WTC11 (cell line): ENCODE measurements around the gene CTNS. TPM values are rescaled to one million over a fixed set of nuclear protein-coding genes. Genes with fewer than 3 reads are reported as not detected.

Experiments used
- ATAC-seq: fragments of 200-7000 bp; cut with Tn5 transposase; 2 replicates; pipeline ENCODE4 v1.10.0; 2021; ENCODE audit warnings: mild to moderate bottlenecking, moderate library complexity
- CTCF ChIA-PET: fragments of 300-600 bp; sonication (Branson Sonifier 250); formaldehyde crosslinking; loops from one replicate; lab custom pipeline; 2021; ENCODE audit warnings: antibody characterized with exemption; lab: Charles Lee
- POLR2A ChIA-PET: fragments of 350-600 bp; sonication (Branson Sonifier 250); formaldehyde crosslinking; loops from one replicate; lab custom pipeline; 2021; ENCODE audit warnings: antibody characterized with exemption; lab: Charles Lee
- DNase-seq: peaks from one replicate; pipeline ENCODE4 v3.0.0; 2021; ENCODE audit warnings: low spot score
- H3K27ac Mint-ChIP-seq: 2 replicates; pipeline ENCODE4 v1.8.0; 2021; ENCODE audit warnings: mixed read lengths
- H3K27me3 Mint-ChIP-seq: 2 replicates; pipeline ENCODE4 v1.8.0; 2021; ENCODE audit warnings: low read depth, mild to moderate bottlenecking, moderate library complexity, mixed read lengths
- H3K36me3 Mint-ChIP-seq: 2 replicates; pipeline ENCODE4 v1.8.0; 2021; ENCODE audit warnings: mixed read lengths
- H3K4me1 Mint-ChIP-seq: 2 replicates; pipeline ENCODE4 v1.8.0; 2022; ENCODE audit warnings: mixed read lengths
- H3K4me3 Mint-ChIP-seq: 2 replicates; pipeline ENCODE4 v1.8.0; 2021; ENCODE audit warnings: mild to moderate bottlenecking, moderate library complexity, mixed read lengths
- H3K9me3 Mint-ChIP-seq: 2 replicates; pipeline ENCODE4 v1.8.0; 2021; ENCODE audit warnings: mixed read lengths
- ARID4B ChIP-seq: sonication (generic); formaldehyde crosslinking; IDR thresholded peaks from 2 replicates; pipeline ENCODE4 v1.8.0; 2023; ENCODE audit warnings: missing genetic modification reagents, mild to moderate bottlenecking, borderline replicate concordance
- ATF2 ChIP-seq: sonication (generic); formaldehyde crosslinking; IDR thresholded peaks from 2 replicates; pipeline ENCODE4 v1.8.1; 2022; ENCODE audit warnings: low read depth, missing genetic modification reagents, borderline replicate concordance
- CDX4 ChIP-seq: fragments of 250-450 bp; sonication (Bioruptor Pico); IDR thresholded peaks from 2 replicates; pipeline ENCODE4 v1.9.0; 2021; ENCODE audit warnings: moderate library complexity, mild to moderate bottlenecking, inconsistent platforms, borderline replicate concordance
- ELF4 ChIP-seq: sonication (generic); formaldehyde crosslinking; IDR thresholded peaks from 2 replicates; pipeline ENCODE4 v1.8.1; 2022; ENCODE audit warnings: low read depth, mild to moderate bottlenecking, moderate library complexity, missing genetic modification reagents
- HMGA2 ChIP-seq: fragments of 250-450 bp; sonication (Bioruptor Pico); IDR thresholded peaks from 2 replicates; pipeline ENCODE4 v1.4.0; 2021; ENCODE audit warnings: mild to moderate bottlenecking, moderate library complexity
- IRF2 ChIP-seq: sonication (generic); formaldehyde crosslinking; IDR thresholded peaks from 2 replicates; pipeline ENCODE4 v1.8.0; 2022; ENCODE audit warnings: low read depth, missing genetic modification reagents, borderline replicate concordance
- JAZF1 ChIP-seq: fragments of 250-450 bp; sonication (Bioruptor Pico); IDR thresholded peaks from 2 replicates; pipeline ENCODE4 v1.9.0; 2021; ENCODE audit warnings: moderate library complexity, mild to moderate bottlenecking, inconsistent platforms
- MXD4 ChIP-seq: fragments of 250-450 bp; sonication (Bioruptor Pico); IDR thresholded peaks from 2 replicates; pipeline ENCODE4 v1.8.0; 2021; ENCODE audit warnings: mild to moderate bottlenecking, moderate library complexity, borderline replicate concordance
- NFATC4 ChIP-seq: fragments of 250-450 bp; sonication (Bioruptor Pico); IDR thresholded peaks from 2 replicates; pipeline ENCODE4 v1.9.0; 2021; ENCODE audit warnings: mild to moderate bottlenecking
- NFE2L1 ChIP-seq: sonication (generic); formaldehyde crosslinking; IDR thresholded peaks from 2 replicates; pipeline ENCODE4 v1.8.1; 2023; ENCODE audit warnings: missing genetic modification reagents
- NR2C2 ChIP-seq: sonication (generic); formaldehyde crosslinking; IDR thresholded peaks from 2 replicates; pipeline ENCODE4 v1.8.0; 2022; ENCODE audit warnings: mild to moderate bottlenecking, missing genetic modification reagents
- OVOL2 ChIP-seq: fragments of 250-450 bp; sonication (Bioruptor Pico); IDR thresholded peaks from 2 replicates; pipeline ENCODE4 v1.9.0; 2021; ENCODE audit warnings: mild to moderate bottlenecking, borderline replicate concordance
- TCF7 ChIP-seq: sonication (generic); formaldehyde crosslinking; IDR thresholded peaks from 2 replicates; pipeline ENCODE4 v1.8.0; 2022; ENCODE audit warnings: mild to moderate bottlenecking, low read depth, missing genetic modification reagents, moderate library complexity
- TEAD1 ChIP-seq: sonication (generic); formaldehyde crosslinking; IDR thresholded peaks from 2 replicates; pipeline ENCODE4 v1.8.0; 2022; ENCODE audit warnings: mild to moderate bottlenecking, missing genetic modification reagents
- ZNF317 ChIP-seq: sonication (generic); formaldehyde crosslinking; IDR thresholded peaks from 2 replicates; pipeline ENCODE4 v1.8.1; 2023; ENCODE audit warnings: low read depth, mild to moderate bottlenecking, moderate library complexity, missing genetic modification reagents, borderline replicate concordance
- ZNF671 ChIP-seq: fragments of 250-450 bp; sonication (Bioruptor Pico); IDR thresholded peaks from 2 replicates; pipeline ENCODE4 v1.8.0; 2021; ENCODE audit warnings: mild to moderate bottlenecking
- total RNA-seq: library from RNA; stranded (reverse); gene quantifications from 3 replicates; pipeline ENCODE4 v1.2.3, GENCODE V29; 2021
- TF ChIP-seq, protein P1 (sequence below): fragments of 200-600 bp; IDR thresholded peaks from 2 replicates; pipeline ENCODE4 v1.8.0; 2022; ENCODE audit warnings: antibody characterized with exemption

The CTNS gene
- total RNA-seq, 1 experiment from 2014 or later: 10.7 TPM

DNA sequence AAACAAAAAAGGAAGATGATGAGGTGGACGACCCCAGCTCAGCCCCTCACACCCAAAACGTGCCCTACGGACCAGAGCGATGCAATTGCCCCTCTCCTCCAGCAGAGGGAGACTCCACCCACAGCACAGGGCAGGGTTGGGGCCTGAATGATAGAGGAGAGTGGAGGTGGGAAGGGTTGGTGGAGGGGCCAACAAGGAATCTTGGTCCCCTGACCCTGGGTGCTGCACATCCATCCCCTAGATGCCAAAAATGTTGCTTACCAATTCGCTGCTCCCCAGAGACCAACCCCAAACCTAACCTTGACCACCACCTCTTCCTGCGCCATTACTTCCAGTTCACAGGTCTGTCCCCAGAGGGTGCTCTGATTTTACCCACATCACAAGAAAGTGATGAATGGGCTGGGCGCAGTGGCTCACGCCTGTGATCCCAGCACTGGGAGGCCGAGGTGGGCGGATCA, 46.5 kb downstream of the CTNS start:
- no peak overlapping the region for H3K27ac Mint-ChIP-seq
- CTCF ChIA-PET: interaction anchor here (0.5 to 2.7 kb wide), 54 partner anchors 8 to 1135 kb away, joined by 3 to 85 read pairs (median 5); partner anchors contain the start of genes CAMKK1, CTNS, EMC6 and HASPIN
- peak; percentile 85 for ATAC-seq
- TF ChIP-seq, protein P1, sequence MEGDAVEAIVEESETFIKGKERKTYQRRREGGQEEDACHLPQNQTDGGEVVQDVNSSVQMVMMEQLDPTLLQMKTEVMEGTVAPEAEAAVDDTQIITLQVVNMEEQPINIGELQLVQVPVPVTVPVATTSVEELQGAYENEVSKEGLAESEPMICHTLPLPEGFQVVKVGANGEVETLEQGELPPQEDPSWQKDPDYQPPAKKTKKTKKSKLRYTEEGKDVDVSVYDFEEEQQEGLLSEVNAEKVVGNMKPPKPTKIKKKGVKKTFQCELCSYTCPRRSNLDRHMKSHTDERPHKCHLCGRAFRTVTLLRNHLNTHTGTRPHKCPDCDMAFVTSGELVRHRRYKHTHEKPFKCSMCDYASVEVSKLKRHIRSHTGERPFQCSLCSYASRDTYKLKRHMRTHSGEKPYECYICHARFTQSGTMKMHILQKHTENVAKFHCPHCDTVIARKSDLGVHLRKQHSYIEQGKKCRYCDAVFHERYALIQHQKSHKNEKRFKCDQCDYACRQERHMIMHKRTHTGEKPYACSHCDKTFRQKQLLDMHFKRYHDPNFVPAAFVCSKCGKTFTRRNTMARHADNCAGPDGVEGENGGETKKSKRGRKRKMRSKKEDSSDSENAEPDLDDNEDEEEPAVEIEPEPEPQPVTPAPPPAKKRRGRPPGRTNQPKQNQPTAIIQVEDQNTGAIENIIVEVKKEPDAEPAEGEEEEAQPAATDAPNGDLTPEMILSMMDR: peak; percentile 98
- TF ChIP-seq ARID4B (CRISPR knock-in tag): peak; percentile 52; the same call in 1 of the 2 replicates
- TF ChIP-seq HMGA2: no peak
- peak; percentile 44; the same call in 1 of the 2 replicates for TF ChIP-seq TEAD1 (CRISPR knock-in tag)
- no peak for TF ChIP-seq OVOL2 (CRISPR knock-in tag)
- no peak for TF ChIP-seq IRF2 (CRISPR knock-in tag)
- no peak for TF ChIP-seq ZNF671 (CRISPR knock-in tag)
- TF ChIP-seq, all 79 proteins: peak for 3
- Mint-ChIP-seq H3K4me1 (0 out of 2 replicates have a peak, but pooled peaks cover 5% of the 10 kb centered on the region), H3K4me3 (no peak overlapping the region), H3K9me3 (no peaks in the 10 kb centered on the region), H3K27me3 (no peaks in the 10 kb centered on the region; the same call in none of the 2 replicates), H3K36me3 (no peaks in the 10 kb centered on the region)
- POLR2A ChIA-PET: no interaction called here
- DNase-seq: peak; percentile 64

DNA sequence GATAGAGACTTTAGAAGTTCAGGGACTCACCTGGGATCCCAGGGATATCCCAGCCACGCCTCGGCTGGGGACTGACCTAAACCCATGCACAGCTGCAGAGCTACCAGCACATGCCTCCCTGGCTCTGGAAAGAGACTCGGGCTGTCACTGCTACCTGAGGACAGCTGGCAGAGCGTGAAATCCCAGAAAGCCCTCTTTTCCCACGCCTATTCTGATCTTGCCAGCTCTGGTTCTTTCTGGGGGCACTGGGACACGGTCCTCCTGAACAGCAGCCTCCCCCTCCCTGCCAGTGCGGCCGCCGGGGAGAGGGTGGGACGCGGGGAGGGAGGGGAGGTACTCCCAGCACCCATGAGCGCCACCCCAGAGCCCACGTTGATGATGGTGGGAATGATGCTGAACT, 48.6 kb downstream of the CTNS start:
- Mint-ChIP-seq H3K4me3 (no peak overlapping the region), H3K9me3 (no peaks in the 10 kb centered on the region), H3K27ac (no peak overlapping the region), H3K27me3 (no peaks in the 10 kb centered on the region; the same call in none of the 2 replicates), H3K36me3 (no peaks in the 10 kb centered on the region), H3K4me1 (0 out of 2 replicates have a peak, but pooled peaks cover 6% of the 10 kb centered on the region)
- DNase-seq (no peak), ATAC-seq (no peak)
- POLR2A ChIA-PET: no interaction called here
- TF ChIP-seq JAZF1 (CRISPR knock-in tag) (no peak), NFATC4 (CRISPR knock-in tag) (no peak), CDX4 (no peak), NR2C2 (no peak), NFE2L1 (CRISPR knock-in tag) (no peak), ATF2 (CRISPR knock-in tag) (no peak), ZNF317 (CRISPR knock-in tag) (no peak), MXD4 (no peak), TCF7 (CRISPR knock-in tag) (no peak), ELF4 (no peak)
- CTCF ChIA-PET: no interaction called here
